HG03378 (cell line): ENCODE data around the gene KCNQ1.
"Not testable (repeated sequence)": the region's sequence is repeated elsewhere in the genome, so short reads cannot be mapped to it uniquely, and the experiment has no call there.

Experiments
- ATAC-seq: cut with Tn5 transposase; IDR thresholded peaks from one replicate; pipeline ENCODE4 v1.9.1; 2021; ENCODE audit warnings: mild to moderate bottlenecking, moderate library complexity; ENCODE audit not compliant: unreplicated experiment

KCNQ1 gene

GRCh38 chr11:2587976-2588748 is 143.4 kb downstream of the KCNQ1 start:
- ATAC-seq, result no peak

GRCh38 chr11:2588809-2589537 is 144.2 kb downstream of the KCNQ1 start:
- ATAC-seq, result no peak

- no peak for ATAC-seq
Measured at GRCh38 chr11:2589538-2589934, 144.7 kb downstream of the KCNQ1 start.

GRCh38 chr11:2590131-2590964 is 145.5 kb downstream of the KCNQ1 start:
- ATAC-seq, result no peak

- no peak for ATAC-seq
Measured at GRCh38 chr11:2590965-2591754, 146.4 kb downstream of the KCNQ1 start.

GRCh38 chr11:2591805-2592204 is 147.0 kb downstream of the KCNQ1 start:
- ATAC-seq, result no peak

- no peak for ATAC-seq
Measured at GRCh38 chr11:2592559-2593392, 148.0 kb downstream of the KCNQ1 start.

- ATAC-seq, result no peak
Measured at GRCh38 chr11:2593393-2593950, 148.7 kb downstream of the KCNQ1 start.

GRCh38 chr11:2594267-2594666 is 149.5 kb downstream of the KCNQ1 start:
- ATAC-seq, result no peak

- no peak for ATAC-seq
Measured at GRCh38 chr11:2595204-2595603, 150.4 kb downstream of the KCNQ1 start.

- ATAC-seq, result no peak
Measured at GRCh38 chr11:2599561-2600189, 154.9 kb downstream of the KCNQ1 start.

GRCh38 chr11:2609345-2609744 is 164.5 kb downstream of the KCNQ1 start:
- ATAC-seq, result no peak

- ATAC-seq, result no peak
Measured at GRCh38 chr11:2612884-2613571, 168.2 kb downstream of the KCNQ1 start.

- no peak for ATAC-seq
Measured at GRCh38 chr11:2621894-2622293, 177.1 kb downstream of the KCNQ1 start.

GRCh38 chr11:2625183-2625582 is 180.4 kb downstream of the KCNQ1 start:
- no peak for ATAC-seq

GRCh38 chr11:2630679-2631078 is 185.9 kb downstream of the KCNQ1 start:
- no peak for ATAC-seq

GRCh38 chr11:2631161-2631560 is 186.4 kb downstream of the KCNQ1 start:
- no peak for ATAC-seq

- ATAC-seq, result not testable (repeated sequence)
Measured at GRCh38 chr11:2639763-2640162, 195.0 kb downstream of the KCNQ1 start.
